GM20000 (cell line): ENCODE data around the gene METAP1D.

Experiments
- DNase-seq: peaks from one replicate; pipeline ENCODE4 v3.0.0; 2012; ENCODE audit warnings: low spot score
- TF ChIP-seq, protein P1 (sequence below): IDR thresholded peaks from 2 replicates; pipeline ENCODE4 v1.5.1; 2012; ENCODE audit warnings: mild to moderate bottlenecking, control low read depth; ENCODE audit errors: extremely low read depth, missing control alignments

METAP1D gene

DNA sequence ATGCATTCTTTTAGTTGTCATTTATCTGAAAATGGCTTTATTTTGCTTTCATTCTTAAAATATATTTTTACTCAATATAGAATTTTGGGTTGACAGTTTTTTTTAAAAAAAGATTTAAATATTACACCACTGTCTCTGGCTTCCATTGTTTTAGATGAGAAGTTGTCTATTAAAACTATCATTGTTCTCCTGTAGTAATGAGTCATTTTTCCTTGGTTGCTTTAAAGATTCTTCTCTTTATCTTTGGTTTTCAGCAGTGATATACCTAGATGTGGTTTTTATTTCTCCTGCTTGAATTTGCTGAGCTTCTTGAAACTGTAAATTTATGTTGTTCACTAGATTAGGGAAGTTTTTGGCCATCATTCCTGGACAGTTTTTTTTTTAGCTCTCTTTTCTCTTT lies 129.7 kb downstream of the METAP1D start:
- TF ChIP-seq, protein P1, sequence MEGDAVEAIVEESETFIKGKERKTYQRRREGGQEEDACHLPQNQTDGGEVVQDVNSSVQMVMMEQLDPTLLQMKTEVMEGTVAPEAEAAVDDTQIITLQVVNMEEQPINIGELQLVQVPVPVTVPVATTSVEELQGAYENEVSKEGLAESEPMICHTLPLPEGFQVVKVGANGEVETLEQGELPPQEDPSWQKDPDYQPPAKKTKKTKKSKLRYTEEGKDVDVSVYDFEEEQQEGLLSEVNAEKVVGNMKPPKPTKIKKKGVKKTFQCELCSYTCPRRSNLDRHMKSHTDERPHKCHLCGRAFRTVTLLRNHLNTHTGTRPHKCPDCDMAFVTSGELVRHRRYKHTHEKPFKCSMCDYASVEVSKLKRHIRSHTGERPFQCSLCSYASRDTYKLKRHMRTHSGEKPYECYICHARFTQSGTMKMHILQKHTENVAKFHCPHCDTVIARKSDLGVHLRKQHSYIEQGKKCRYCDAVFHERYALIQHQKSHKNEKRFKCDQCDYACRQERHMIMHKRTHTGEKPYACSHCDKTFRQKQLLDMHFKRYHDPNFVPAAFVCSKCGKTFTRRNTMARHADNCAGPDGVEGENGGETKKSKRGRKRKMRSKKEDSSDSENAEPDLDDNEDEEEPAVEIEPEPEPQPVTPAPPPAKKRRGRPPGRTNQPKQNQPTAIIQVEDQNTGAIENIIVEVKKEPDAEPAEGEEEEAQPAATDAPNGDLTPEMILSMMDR = no peak
- DNase-seq = no peak
